CD4-positive, alpha-beta T cell treated with Interleukin-1 beta for 1 hour (primary cell): ENCODE data around the gene DGKB.

Source experiments
- DNase-seq, 2 donors: peaks; one replicate each; pipeline ENCODE4 v3.0.0-alpha.2; 2020 to 2022

Gene DGKB

GRCh38 chr7:14818871-14819270, 83.7 kb downstream of the DGKB start:
- no peak for DNase-seq

GRCh38 chr7:14817829-14818614, 84.5 kb downstream of the DGKB start:
- no peak for DNase-seq

- no peak for DNase-seq
Measured at GRCh38 chr7:14807507-14807906, 95.0 kb downstream of the DGKB start.

GRCh38 chr7:14806891-14807290, 95.7 kb downstream of the DGKB start:
- DNase-seq = no peak

GRCh38 chr7:14805105-14805719, 97.3 kb downstream of the DGKB start:
- DNase-seq = no peak

- DNase-seq = no peak
Measured at GRCh38 chr7:14800664-14801063, 101.9 kb downstream of the DGKB start.

- DNase-seq = no peak
Measured at GRCh38 chr7:14793151-14793550, 109.4 kb downstream of the DGKB start.

GRCh38 chr7:14787551-14787950, 115.0 kb downstream of the DGKB start:
- no peak for DNase-seq

- no peak for DNase-seq
Measured at GRCh38 chr7:14786314-14786895, 116.1 kb downstream of the DGKB start.

- DNase-seq = no peak
Measured at GRCh38 chr7:14777806-14778205, 124.7 kb downstream of the DGKB start.

- DNase-seq = no peak
Measured at GRCh38 chr7:14776266-14776665, 126.3 kb downstream of the DGKB start.

- DNase-seq = no peak
Measured at GRCh38 chr7:14773729-14774271, 128.8 kb downstream of the DGKB start.

- DNase-seq = no peak
Measured at GRCh38 chr7:14770614-14771013, 131.9 kb downstream of the DGKB start.

- DNase-seq = no peak
Measured at GRCh38 chr7:14769261-14769660, 133.3 kb downstream of the DGKB start.

- DNase-seq = no peak
Measured at GRCh38 chr7:14767716-14768425, 134.7 kb downstream of the DGKB start.

- DNase-seq = no peak
Measured at GRCh38 chr7:14766747-14767146, 135.8 kb downstream of the DGKB start.

GRCh38 chr7:14765731-14766130, 136.8 kb downstream of the DGKB start:
- DNase-seq = no peak

GRCh38 chr7:14762561-14762960, 140.0 kb downstream of the DGKB start:
- no peak for DNase-seq

GRCh38 chr7:14761510-14762296, 140.8 kb downstream of the DGKB start:
- no peak for DNase-seq

- no peak for DNase-seq
Measured at GRCh38 chr7:14760730-14761478, 141.6 kb downstream of the DGKB start.

- no peak for DNase-seq
Measured at GRCh38 chr7:14759785-14760184, 142.8 kb downstream of the DGKB start.

GRCh38 chr7:14754631-14755030, 147.9 kb downstream of the DGKB start:
- no peak for DNase-seq
